GOT3 (cell line): ENCODE results near the gene SLAMF7.
"Not testable (repeated sequence)": the region's sequence is repeated elsewhere in the genome, so short reads cannot be mapped to it uniquely, and the experiment has no call there.

Experiments
- DNase-seq: peaks from one replicate; lab custom pipeline; 2025; ENCODE audit warnings: mixed read lengths; lab: John Stamatoyannopoulos, UW

Gene SLAMF7

GRCh38 chr1:160774886-160775719 is 36.1 kb downstream of the SLAMF7 start:
- no peak for DNase-seq

GRCh38 chr1:160776178-160776577 is 37.1 kb downstream of the SLAMF7 start:
- no peak for DNase-seq

- no peak for DNase-seq
Measured at GRCh38 chr1:160777486-160778089, 38.5 kb downstream of the SLAMF7 start.

DNA sequence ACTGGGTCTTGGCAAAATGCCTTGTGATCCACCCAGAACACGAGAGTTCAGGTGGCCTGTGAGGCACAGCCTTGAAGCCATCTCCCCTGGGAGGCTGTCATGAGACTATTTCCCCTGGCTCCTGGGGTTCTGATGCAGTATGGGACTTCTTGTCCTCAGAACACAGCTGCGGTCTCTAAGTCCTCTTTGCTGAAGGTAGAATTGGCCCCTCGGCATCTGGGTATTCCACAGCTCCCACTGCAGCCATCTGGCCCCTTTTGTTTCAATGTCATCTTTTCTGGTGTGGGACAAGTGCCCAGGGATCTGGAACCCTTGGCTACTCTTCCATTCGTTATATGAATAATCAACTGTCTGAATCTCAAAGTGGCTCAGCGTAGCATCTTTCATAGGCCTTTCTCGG is 39.9 kb downstream of the SLAMF7 start:
- no peak for DNase-seq

DNA sequence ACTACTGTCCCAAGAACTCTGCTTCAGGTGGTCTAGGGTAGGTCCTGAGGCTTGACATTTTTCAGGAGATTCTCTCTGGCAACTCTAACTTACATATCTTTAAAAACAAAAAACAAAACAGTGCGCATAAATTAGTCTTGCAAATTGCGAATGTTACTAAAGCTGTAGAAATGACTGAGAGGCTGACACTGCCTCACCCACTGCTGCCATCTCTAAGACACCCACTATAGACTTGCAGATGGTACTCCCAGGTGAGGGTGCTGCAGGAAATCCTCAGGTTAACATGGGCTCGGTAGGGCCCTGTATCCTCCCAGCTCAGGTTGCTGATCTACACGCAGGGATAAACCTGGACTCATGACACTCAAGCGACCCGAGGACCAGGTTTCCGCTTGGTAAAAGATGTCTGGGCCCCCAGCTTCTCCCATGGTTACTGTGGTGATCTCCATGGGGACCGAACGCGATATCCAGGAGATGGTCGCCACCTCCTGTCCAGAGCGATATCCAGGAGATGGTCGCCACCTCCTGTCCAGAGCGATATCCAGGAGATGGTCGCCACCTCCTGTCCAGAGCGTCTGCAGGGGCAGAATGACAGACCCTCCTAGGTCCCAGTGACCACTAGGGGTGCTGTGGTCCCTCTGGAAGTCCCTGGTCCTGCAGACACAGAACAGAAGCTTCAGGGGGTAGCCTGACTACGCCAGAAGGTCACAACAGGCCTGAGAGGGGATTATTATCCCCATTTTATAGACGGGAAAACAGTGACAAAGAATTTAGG is 40.8 kb downstream of the SLAMF7 start:
- no peak for DNase-seq

DNA sequence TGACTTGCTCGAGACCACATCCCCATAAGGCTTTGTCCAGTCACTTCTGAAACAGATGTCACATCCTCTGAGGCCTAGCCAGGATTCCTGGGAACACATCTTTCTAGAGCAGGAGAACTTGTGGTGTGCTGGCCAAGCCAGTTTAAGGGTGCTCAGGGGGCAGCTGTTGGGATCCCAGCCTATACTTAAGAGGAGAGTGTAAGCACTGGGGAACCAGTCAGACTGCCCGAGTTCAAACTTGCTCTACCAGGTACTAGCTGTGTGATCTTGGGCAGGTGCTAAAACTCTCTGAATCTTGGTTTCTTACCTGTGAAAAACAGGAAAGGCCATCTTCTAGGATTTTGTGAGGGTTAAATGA is 41.3 kb downstream of the SLAMF7 start:
- DNase-seq = no peak

GRCh38 chr1:160781186-160781766 is 42.2 kb downstream of the SLAMF7 start:
- DNase-seq = no peak

DNA sequence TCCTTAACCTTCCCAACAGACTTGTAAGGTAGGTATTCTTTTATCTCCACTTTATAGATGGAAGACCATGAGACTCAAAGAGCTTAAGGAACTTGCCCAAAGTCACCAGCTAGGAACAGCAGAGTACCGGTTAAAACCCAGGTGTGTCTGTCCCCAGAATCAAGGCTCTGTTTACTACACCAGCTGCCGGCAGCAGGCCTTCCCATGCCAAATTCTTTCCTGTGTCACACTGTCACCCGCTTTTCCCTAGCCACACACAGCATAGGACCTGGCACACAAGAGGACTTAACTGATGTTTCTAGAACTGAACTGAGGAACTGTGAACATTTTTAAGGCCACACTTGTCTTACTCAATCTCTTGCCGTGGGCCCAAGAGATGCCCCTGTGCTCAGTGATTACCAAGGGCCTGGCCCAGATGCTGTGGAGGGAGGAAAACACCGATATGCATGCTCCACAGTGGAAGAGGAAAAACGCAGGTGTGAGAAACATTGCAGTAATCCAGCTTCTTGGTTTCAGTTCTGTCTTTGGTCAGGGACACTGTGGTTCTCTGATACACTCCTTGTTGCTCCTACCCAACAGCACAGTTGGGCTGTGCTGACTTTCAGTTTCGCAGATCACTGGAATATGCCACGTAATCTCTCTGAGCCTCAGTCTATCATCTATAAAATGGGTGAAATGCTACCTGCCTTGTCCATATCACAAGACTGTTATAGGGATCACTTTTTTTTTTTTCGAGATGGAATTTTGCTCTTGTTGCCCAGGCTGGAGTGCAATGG is 43.1 kb downstream of the SLAMF7 start:
- DNase-seq = no peak

GRCh38 chr1:160782988-160783765 is 44.1 kb downstream of the SLAMF7 start:
- DNase-seq = not testable (repeated sequence)

- no peak for DNase-seq
Measured at GRCh38 chr1:160789051-160789701, 50.1 kb downstream of the SLAMF7 start.

- no peak for DNase-seq
Measured at GRCh38 chr1:160789702-160790611, 50.9 kb downstream of the SLAMF7 start.

GRCh38 chr1:160794376-160794775 is 55.3 kb downstream of the SLAMF7 start:
- no peak for DNase-seq

DNA sequence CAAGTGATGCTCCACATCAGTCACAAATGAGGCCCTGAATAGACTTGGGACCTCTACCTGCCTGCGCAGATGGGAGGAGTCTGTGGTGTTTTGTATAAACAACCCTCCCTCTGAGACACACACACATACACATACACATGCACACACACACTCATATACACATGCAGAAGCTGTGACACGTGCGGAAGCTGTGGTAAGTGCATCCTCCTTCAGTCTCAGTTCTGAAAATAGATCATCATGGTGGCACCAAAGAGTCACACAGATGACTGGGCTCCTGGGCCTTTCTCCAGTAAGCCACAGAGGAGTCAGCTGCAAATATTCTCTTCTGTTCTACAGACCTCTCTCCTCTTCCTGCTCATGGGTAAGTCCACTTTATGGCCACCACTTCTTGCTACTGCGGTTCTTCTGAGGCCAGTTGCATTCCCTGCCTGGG is 56.9 kb downstream of the SLAMF7 start, which contains the start of gene LY9:
Gene LY9, plus strand, starts transcription at position 224 of the 433 bp plus-strand sequence. Its CDS starts 14 bp downstream, at position 238.
- no peak for DNase-seq

- DNase-seq = no peak
Measured at GRCh38 chr1:160797271-160797709, 58.2 kb downstream of the SLAMF7 start.

DNA sequence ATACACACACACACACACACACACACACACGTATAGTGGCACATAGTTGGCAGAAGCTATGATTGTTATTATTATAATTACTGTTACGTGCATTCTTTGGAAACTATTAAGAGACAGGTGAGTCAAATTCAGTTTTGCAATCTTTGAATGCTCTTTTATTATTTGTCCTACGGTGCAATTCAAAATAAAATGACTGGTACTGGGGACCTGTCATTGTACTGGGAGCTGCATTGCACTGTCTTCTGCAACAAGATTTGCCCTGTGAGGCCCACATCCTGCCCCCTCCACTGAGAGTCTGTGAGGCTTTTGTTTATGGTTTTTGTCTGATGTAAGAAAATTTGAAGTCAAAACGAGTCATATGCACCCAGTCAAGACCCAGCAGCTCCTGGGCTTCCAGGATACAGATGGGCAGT is 58.8 kb downstream of the SLAMF7 start:
- no peak for DNase-seq

- no peak for DNase-seq
Measured at GRCh38 chr1:160798439-160798838, 59.4 kb downstream of the SLAMF7 start.

DNA sequence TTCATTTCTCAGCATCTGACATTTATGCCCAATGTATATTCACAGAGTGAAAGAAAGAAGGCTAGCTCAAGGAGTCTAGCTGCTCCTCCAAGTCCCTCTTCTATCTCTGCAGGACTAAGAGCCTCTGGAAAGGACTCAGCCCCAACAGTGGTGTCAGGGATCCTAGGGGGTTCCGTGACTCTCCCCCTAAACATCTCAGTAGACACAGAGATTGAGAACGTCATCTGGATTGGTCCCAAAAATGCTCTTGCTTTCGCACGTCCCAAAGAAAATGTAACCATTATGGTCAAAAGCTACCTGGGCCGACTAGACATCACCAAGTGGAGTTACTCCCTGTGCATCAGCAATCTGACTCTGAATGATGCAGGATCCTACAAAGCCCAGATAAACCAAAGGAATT is 60.6 kb downstream of the SLAMF7 start:
- DNase-seq = no peak

GRCh38 chr1:160800142-160800541 is 61.1 kb downstream of the SLAMF7 start:
- DNase-seq = no peak
